ENCODE data around the gene CPPED1. TPM values are rescaled to one million over a fixed set of nuclear protein-coding genes. Genes with fewer than 3 reads are reported as not detected.

The CPPED1 gene
- total RNA-seq, 1 experiment from 2014 or later = 7.7 TPM

GRCh38 chr16:12655537-12655936 is 148.2 kb downstream of the CPPED1 start:
- H3K36me3 ChIP-seq (ENCODE audit: low read depth, low read length) = no peaks in the 10 kb centered on the region
- H4K20me1 ChIP-seq (ENCODE audit: low read length) = no peaks in the 10 kb centered on the region
- no peaks in the 10 kb centered on the region for H3K9me2 ChIP-seq (replicated peaks; ENCODE audit: low read length)
- no peak overlapping the region for H3K4me3 ChIP-seq (ENCODE audit: low read length)
- ATAC-seq = no peak
- no peak overlapping the region for H3K9ac ChIP-seq (ENCODE audit: low read length)
- H3K9me3 ChIP-seq (ENCODE audit: low read length) = no peaks in the 10 kb centered on the region
- ChIA-PET POLR2A (ENCODE audit: unreplicated experiment) (no interaction called here), CTCF (no interaction called here)
- H3K27me3 ChIP-seq (ENCODE audit: low read length) = no peaks in the 10 kb centered on the region; the same call in none of the 2 replicates
- no peaks in the 10 kb centered on the region for H3F3A ChIP-seq (ENCODE audit: low read length, unreplicated experiment)
- H3K4me1 ChIP-seq (ENCODE audit: insufficient read depth, low read length) = no peaks in the 10 kb centered on the region
- TF ChIP-seq EZH2 (IDR thresholded peaks at IDR 0.05; ENCODE audit: low read length, unreplicated experiment) = no peak
- no peak for TF ChIP-seq EZH2phosphoT487 (IDR thresholded peaks at IDR 0.05; ENCODE audit: borderline replicate concordance, low read length)
- TF ChIP-seq, protein P1, sequence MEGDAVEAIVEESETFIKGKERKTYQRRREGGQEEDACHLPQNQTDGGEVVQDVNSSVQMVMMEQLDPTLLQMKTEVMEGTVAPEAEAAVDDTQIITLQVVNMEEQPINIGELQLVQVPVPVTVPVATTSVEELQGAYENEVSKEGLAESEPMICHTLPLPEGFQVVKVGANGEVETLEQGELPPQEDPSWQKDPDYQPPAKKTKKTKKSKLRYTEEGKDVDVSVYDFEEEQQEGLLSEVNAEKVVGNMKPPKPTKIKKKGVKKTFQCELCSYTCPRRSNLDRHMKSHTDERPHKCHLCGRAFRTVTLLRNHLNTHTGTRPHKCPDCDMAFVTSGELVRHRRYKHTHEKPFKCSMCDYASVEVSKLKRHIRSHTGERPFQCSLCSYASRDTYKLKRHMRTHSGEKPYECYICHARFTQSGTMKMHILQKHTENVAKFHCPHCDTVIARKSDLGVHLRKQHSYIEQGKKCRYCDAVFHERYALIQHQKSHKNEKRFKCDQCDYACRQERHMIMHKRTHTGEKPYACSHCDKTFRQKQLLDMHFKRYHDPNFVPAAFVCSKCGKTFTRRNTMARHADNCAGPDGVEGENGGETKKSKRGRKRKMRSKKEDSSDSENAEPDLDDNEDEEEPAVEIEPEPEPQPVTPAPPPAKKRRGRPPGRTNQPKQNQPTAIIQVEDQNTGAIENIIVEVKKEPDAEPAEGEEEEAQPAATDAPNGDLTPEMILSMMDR (conservative IDR thresholded peaks at IDR 0.05; ENCODE audit: low read depth, low read length) = no peak
- DNase-seq = no peak
- intact Hi-C loops (cut with micrococcal nuclease) = no loop called here
- H3K79me2 ChIP-seq (ENCODE audit: low read length) = no peaks in the 10 kb centered on the region
- no peak overlapping the region for H3K4me2 ChIP-seq (ENCODE audit: low read length)
- H2AFZ ChIP-seq (ENCODE audit: low read length) = no peak overlapping the region
- BruUV-seq (replicated peaks) = no TSS peak
- no peak overlapping the region for H3K27ac ChIP-seq (ENCODE audit: low read length)

DNA sequence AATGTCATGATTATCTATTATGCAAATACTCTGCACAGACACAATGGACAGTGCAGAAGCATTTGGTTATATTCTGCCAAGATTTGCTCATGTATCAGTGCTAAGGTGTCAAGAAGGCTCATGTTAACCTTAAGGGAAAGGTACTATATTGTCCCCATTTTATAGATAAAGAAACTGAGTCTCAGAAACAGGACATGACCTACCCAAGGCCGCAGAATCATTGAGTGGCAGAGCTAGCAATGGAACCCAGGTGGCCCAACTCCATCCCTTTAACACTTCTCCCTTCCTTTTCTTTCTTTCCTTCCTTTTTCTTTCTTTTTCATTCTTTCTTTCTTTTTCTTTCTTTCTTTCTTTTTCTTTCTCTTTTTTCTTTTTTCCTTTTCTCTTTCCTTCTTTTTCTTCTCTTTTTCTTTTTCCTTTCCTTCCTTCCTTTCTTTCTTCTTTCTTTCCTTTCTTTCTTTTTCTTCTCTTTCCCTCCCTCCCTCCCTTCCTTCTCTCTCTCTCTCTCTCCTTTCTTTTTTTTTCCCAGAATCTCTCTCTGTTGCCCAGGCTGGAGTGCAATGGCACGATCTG is 149.8 kb downstream of the CPPED1 start:
- no peaks in the 10 kb centered on the region for H4K20me1 ChIP-seq (ENCODE audit: low read length)
- no peak overlapping the region for H3K27ac ChIP-seq (ENCODE audit: low read length)
- H3K4me1 ChIP-seq (ENCODE audit: insufficient read depth, low read length) = no peaks in the 10 kb centered on the region
- DNase-seq (no peak), ATAC-seq (no peak)
- H3K9me2 ChIP-seq (replicated peaks; ENCODE audit: low read length) = no peaks in the 10 kb centered on the region
- no peaks in the 10 kb centered on the region for H3F3A ChIP-seq (ENCODE audit: low read length, unreplicated experiment)
- no TSS peak for BruUV-seq (replicated peaks)
- ChIA-PET CTCF (no interaction called here), POLR2A (ENCODE audit: unreplicated experiment) (no interaction called here)
- H3K27me3 ChIP-seq (ENCODE audit: low read length) = no peaks in the 10 kb centered on the region; the same call in none of the 2 replicates
- H2AFZ ChIP-seq (ENCODE audit: low read length) = no peak overlapping the region
- no peaks in the 10 kb centered on the region for H3K9me3 ChIP-seq (ENCODE audit: low read length)
- no peak overlapping the region for H3K9ac ChIP-seq (ENCODE audit: low read length)
- H3K36me3 ChIP-seq (ENCODE audit: low read depth, low read length) = no peaks in the 10 kb centered on the region
- TF ChIP-seq, protein P1 (conservative IDR thresholded peaks at IDR 0.05; ENCODE audit: low read depth, low read length) = no peak
- TF ChIP-seq EZH2phosphoT487 (IDR thresholded peaks at IDR 0.05; ENCODE audit: borderline replicate concordance, low read length) (no peak), EZH2 (IDR thresholded peaks at IDR 0.05; ENCODE audit: low read length, unreplicated experiment) (no peak)
- intact Hi-C loops (cut with micrococcal nuclease) = no loop called here
- H3K79me2 ChIP-seq (ENCODE audit: low read length) = no peaks in the 10 kb centered on the region
- no peak overlapping the region for H3K4me2 ChIP-seq (ENCODE audit: low read length)
- no peak overlapping the region for H3K4me3 ChIP-seq (ENCODE audit: low read length)

- TF ChIP-seq, protein P1 (conservative IDR thresholded peaks at IDR 0.05; ENCODE audit: low read depth, low read length) = no peak
- no peak for TF ChIP-seq EZH2 (IDR thresholded peaks at IDR 0.05; ENCODE audit: low read length, unreplicated experiment)
- TF ChIP-seq EZH2phosphoT487 (IDR thresholded peaks at IDR 0.05; ENCODE audit: borderline replicate concordance, low read length) = no peak
- Histone ChIP-seq H3K9me3 (ENCODE audit: low read length) (no peaks in the 10 kb centered on the region), H3K9ac (ENCODE audit: low read length) (no peak overlapping the region), H3K4me1 (ENCODE audit: insufficient read depth, low read length) (no peaks in the 10 kb centered on the region), H4K20me1 (ENCODE audit: low read length) (no peaks in the 10 kb centered on the region), H3K4me3 (ENCODE audit: low read length) (no peak overlapping the region), H3K9me2 (replicated peaks; ENCODE audit: low read length) (no peaks in the 10 kb centered on the region), H3K79me2 (ENCODE audit: low read length) (no peaks in the 10 kb centered on the region), H3K27ac (ENCODE audit: low read length) (no peak overlapping the region), H3K36me3 (ENCODE audit: low read depth, low read length) (no peaks in the 10 kb centered on the region), H3K27me3 (ENCODE audit: low read length) (no peaks in the 10 kb centered on the region; the same call in none of the 2 replicates), H3K4me2 (ENCODE audit: low read length) (no peak overlapping the region), H3F3A (ENCODE audit: low read length, unreplicated experiment) (no peaks in the 10 kb centered on the region), H2AFZ (ENCODE audit: low read length) (no peak overlapping the region)
- ATAC-seq = no peak
- DNase-seq = no peak
- CTCF ChIA-PET = no interaction called here
- BruUV-seq (replicated peaks) = no TSS peak
- intact Hi-C loops (cut with micrococcal nuclease) = no loop called here
- POLR2A ChIA-PET (ENCODE audit: unreplicated experiment) = interaction anchor here (0.7 kb wide), 1 partner anchor 37 kb away, joined by 6 read pairs; no protein-coding TSS in a partner anchor
Observed at GRCh38 chr16:12652924-12653323, 150.8 kb downstream of the CPPED1 start.
